ENCODE results near the gene ATOSB. TPM values are rescaled to one million over a fixed set of nuclear protein-coding genes. Genes with fewer than 3 reads are reported as not detected.
A peak's percentile ranks its signal among the peaks of the same experiment; 100 is the strongest.

Gene ATOSB
- polyA plus RNA-seq (2013, experiment 1 of 2), result 6.3 TPM
- polyA plus RNA-seq (2013, experiment 2 of 2), result 6.4 TPM

- Histone ChIP-seq H3K23ac (ENCODE audit: low read length) (no peak within 1 kb of the TSS), H4K8ac (ENCODE audit: low read depth, low read length) (no peak within 1 kb of the TSS), H4K5ac (ENCODE audit: low read length) (no peak within 1 kb of the TSS), H3K9ac (ENCODE audit: low read length) (peak within 1 kb of the TSS; percentile 85), H3K4me3 (ENCODE audit: low read length) (peak within 1 kb of the TSS; percentile 62), H3K79me2 (ENCODE audit: control insufficient read depth, insufficient read depth, low read length) (no peaks in the 10 kb centered on the region), H2AK5ac (ENCODE audit: low read length) (no peak within 1 kb of the TSS), H3K4me1 (ENCODE audit: control insufficient read depth, low read depth, low read length) (peaks cover 6% of the 10 kb centered on the region), H2BK120ac (ENCODE audit: low read depth, low read length) (no peak within 1 kb of the TSS), H3K56ac (ENCODE audit: low read length) (peak within 1 kb of the TSS; percentile 85), H3K4ac (ENCODE audit: low read depth, low read length) (peak within 1 kb of the TSS; percentile 74), H3K4me2 (ENCODE audit: low read length) (peak within 1 kb of the TSS; percentile 94), H3K27me3 (ENCODE audit: insufficient read depth, low read length, poor library complexity) (no peaks in the 10 kb centered on the region), H3K27ac (ENCODE audit: low read depth, low read length) (peak within 1 kb of the TSS; percentile 93), H3K18ac (ENCODE audit: low read length) (peak within 1 kb of the TSS; percentile 81), H2BK15ac (replicated peaks; ENCODE audit: low read depth) (peak within 1 kb of the TSS; percentile 61), H2BK5ac (ENCODE audit: low read length) (no peak within 1 kb of the TSS), H3K36me3 (ENCODE audit: control insufficient read depth, insufficient read depth, low read length) (no peaks in the 10 kb centered on the region), H3K79me1 (ENCODE audit: low read length) (peaks cover 3% of the 10 kb centered on the region)
- DNase-seq, result peak; percentile 100
- WGBS (ENCODE audit: extremely low coverage, insufficient coverage, low lambda C conversion rate), result no CpG with 5 or more reads among the region's 54 CpGs
Measured at GRCh38 chr9:35115680-35116538, at the start of gene ATOSB. Gene ATOSB, minus strand, starts transcription at chr9:35115862. Its CDS starts 7,588 bp downstream, at chr9:35108274.

- Histone ChIP-seq H4K5ac (ENCODE audit: low read length) (no peak overlapping the region), H2BK120ac (ENCODE audit: low read depth, low read length) (no peak overlapping the region), H3K9ac (ENCODE audit: low read length) (no peak overlapping the region), H3K27me3 (ENCODE audit: insufficient read depth, low read length, poor library complexity) (no peaks in the 10 kb centered on the region), H3K23ac (ENCODE audit: low read length) (no peak overlapping the region), H3K56ac (ENCODE audit: low read length) (no peak overlapping the region), H3K79me2 (ENCODE audit: control insufficient read depth, insufficient read depth, low read length) (peaks cover 2% of the 10 kb centered on the region), H2BK15ac (replicated peaks; ENCODE audit: low read depth) (no peak overlapping the region), H2AK5ac (ENCODE audit: low read length) (no peak overlapping the region), H3K4ac (ENCODE audit: low read depth, low read length) (no peak overlapping the region), H3K27ac (ENCODE audit: low read depth, low read length) (no peak overlapping the region), H3K79me1 (ENCODE audit: low read length) (no peaks in the 10 kb centered on the region), H3K36me3 (ENCODE audit: control insufficient read depth, insufficient read depth, low read length) (no peaks in the 10 kb centered on the region), H3K18ac (ENCODE audit: low read length) (no peak overlapping the region), H4K8ac (ENCODE audit: low read depth, low read length) (no peak overlapping the region), H3K4me3 (ENCODE audit: low read length) (no peak overlapping the region), H2BK5ac (ENCODE audit: low read length) (no peak overlapping the region), H3K4me2 (ENCODE audit: low read length) (no peak overlapping the region), H3K4me1 (ENCODE audit: control insufficient read depth, low read depth, low read length) (no peaks in the 10 kb centered on the region)
- WGBS (ENCODE audit: extremely low coverage, insufficient coverage, low lambda C conversion rate), result no CpG with 5 or more reads among the region's 3 CpGs
- no peak for DNase-seq
Measured at GRCh38 chr9:35164711-35165110, 49.0 kb upstream of the ATOSB start.

GRCh38 chr9:35163413-35163812 is 47.8 kb upstream of the ATOSB start:
- H4K8ac ChIP-seq (ENCODE audit: low read depth, low read length), result no peak overlapping the region
- H3K4me1 ChIP-seq (ENCODE audit: control insufficient read depth, low read depth, low read length), result no peaks in the 10 kb centered on the region
- H3K79me1 ChIP-seq (ENCODE audit: low read length), result no peaks in the 10 kb centered on the region
- H3K56ac ChIP-seq (ENCODE audit: low read length), result no peak overlapping the region
- H3K4ac ChIP-seq (ENCODE audit: low read depth, low read length), result no peak overlapping the region
- H3K27me3 ChIP-seq (ENCODE audit: insufficient read depth, low read length, poor library complexity), result no peaks in the 10 kb centered on the region
- no peaks in the 10 kb centered on the region for H3K36me3 ChIP-seq (ENCODE audit: control insufficient read depth, insufficient read depth, low read length)
- H3K79me2 ChIP-seq (ENCODE audit: control insufficient read depth, insufficient read depth, low read length), result peaks cover 2% of the 10 kb centered on the region
- no peak overlapping the region for H2BK5ac ChIP-seq (ENCODE audit: low read length)
- H3K23ac ChIP-seq (ENCODE audit: low read length), result no peak overlapping the region
- no peak for DNase-seq
- no peak overlapping the region for H3K4me2 ChIP-seq (ENCODE audit: low read length)
- no peak overlapping the region for H3K18ac ChIP-seq (ENCODE audit: low read length)
- no peak overlapping the region for H3K27ac ChIP-seq (ENCODE audit: low read depth, low read length)
- no peak overlapping the region for H2BK15ac ChIP-seq (replicated peaks; ENCODE audit: low read depth)
- no peak overlapping the region for H4K5ac ChIP-seq (ENCODE audit: low read length)
- WGBS (ENCODE audit: extremely low coverage, insufficient coverage, low lambda C conversion rate), result no CpG with 5 or more reads among the region's 3 CpGs
- no peak overlapping the region for H2BK120ac ChIP-seq (ENCODE audit: low read depth, low read length)
- no peak overlapping the region for H2AK5ac ChIP-seq (ENCODE audit: low read length)
- H3K9ac ChIP-seq (ENCODE audit: low read length), result no peak overlapping the region
- no peak overlapping the region for H3K4me3 ChIP-seq (ENCODE audit: low read length)

GRCh38 chr9:35162605-35163315 is 47.1 kb upstream of the ATOSB start:
- Histone ChIP-seq H3K27me3 (ENCODE audit: insufficient read depth, low read length, poor library complexity) (no peaks in the 10 kb centered on the region), H4K8ac (ENCODE audit: low read depth, low read length) (no peak overlapping the region), H3K79me2 (ENCODE audit: control insufficient read depth, insufficient read depth, low read length) (peaks cover 2% of the 10 kb centered on the region), H3K27ac (ENCODE audit: low read depth, low read length) (no peak overlapping the region), H3K79me1 (ENCODE audit: low read length) (no peaks in the 10 kb centered on the region), H3K4me1 (ENCODE audit: control insufficient read depth, low read depth, low read length) (no peaks in the 10 kb centered on the region), H4K5ac (ENCODE audit: low read length) (no peak overlapping the region), H3K36me3 (ENCODE audit: control insufficient read depth, insufficient read depth, low read length) (no peaks in the 10 kb centered on the region), H3K4ac (ENCODE audit: low read depth, low read length) (no peak overlapping the region), H2BK5ac (ENCODE audit: low read length) (no peak overlapping the region), H3K4me3 (ENCODE audit: low read length) (peak overlapping the region; percentile 82), H3K4me2 (ENCODE audit: low read length) (peak overlapping the region; percentile 88), H3K18ac (ENCODE audit: low read length) (no peak overlapping the region), H2BK15ac (replicated peaks; ENCODE audit: low read depth) (no peak overlapping the region), H3K23ac (ENCODE audit: low read length) (no peak overlapping the region), H3K9ac (ENCODE audit: low read length) (peak overlapping the region; percentile 83), H2AK5ac (ENCODE audit: low read length) (no peak overlapping the region), H3K56ac (ENCODE audit: low read length) (peak overlapping the region; percentile 100), H2BK120ac (ENCODE audit: low read depth, low read length) (no peak overlapping the region)
- no peak for DNase-seq
- no CpG with 5 or more reads among the region's 11 CpGs for WGBS (ENCODE audit: extremely low coverage, insufficient coverage, low lambda C conversion rate)

- H3K4me3 ChIP-seq (ENCODE audit: low read length), result peak within 1 kb of the TSS; percentile 82
- H2BK120ac ChIP-seq (ENCODE audit: low read depth, low read length), result no peak within 1 kb of the TSS
- peak within 1 kb of the TSS; percentile 88 for H3K4me2 ChIP-seq (ENCODE audit: low read length)
- H3K27me3 ChIP-seq (ENCODE audit: insufficient read depth, low read length, poor library complexity), result no peaks in the 10 kb centered on the region
- H3K79me1 ChIP-seq (ENCODE audit: low read length), result no peaks in the 10 kb centered on the region
- no peak within 1 kb of the TSS for H4K5ac ChIP-seq (ENCODE audit: low read length)
- H3K27ac ChIP-seq (ENCODE audit: low read depth, low read length), result peak within 1 kb of the TSS; percentile 21
- no peak within 1 kb of the TSS for H2AK5ac ChIP-seq (ENCODE audit: low read length)
- no peak within 1 kb of the TSS for H3K18ac ChIP-seq (ENCODE audit: low read length)
- H3K79me2 ChIP-seq (ENCODE audit: control insufficient read depth, insufficient read depth, low read length), result peaks cover 2% of the 10 kb centered on the region
- peak within 1 kb of the TSS; percentile 79 for H2BK5ac ChIP-seq (ENCODE audit: low read length)
- no peak within 1 kb of the TSS for H3K23ac ChIP-seq (ENCODE audit: low read length)
- peak; percentile 99 for DNase-seq
- H3K36me3 ChIP-seq (ENCODE audit: control insufficient read depth, insufficient read depth, low read length), result no peaks in the 10 kb centered on the region
- H3K56ac ChIP-seq (ENCODE audit: low read length), result peak within 1 kb of the TSS; percentile 100
- WGBS (ENCODE audit: extremely low coverage, insufficient coverage, low lambda C conversion rate), result no CpG with 5 or more reads among the region's 70 CpGs
- no peak within 1 kb of the TSS for H4K8ac ChIP-seq (ENCODE audit: low read depth, low read length)
- H3K9ac ChIP-seq (ENCODE audit: low read length), result peak within 1 kb of the TSS; percentile 83
- no peak within 1 kb of the TSS for H3K4ac ChIP-seq (ENCODE audit: low read depth, low read length)
- H3K4me1 ChIP-seq (ENCODE audit: control insufficient read depth, low read depth, low read length), result no peaks in the 10 kb centered on the region
- no peak within 1 kb of the TSS for H2BK15ac ChIP-seq (replicated peaks; ENCODE audit: low read depth)
Measured at GRCh38 chr9:35161713-35162604, 46.3 kb upstream of the ATOSB start, which contains the start of gene UNC13B. Gene UNC13B, plus strand, starts transcription at chr9:35162009. Its CDS starts 275 bp downstream, at chr9:35162284.

Measured in mesendoderm (in vitro differentiated cells).